SHP77 treated with DMSO at 0.1 percent for 48 hours (cell line): ENCODE results near the gene ALOX15.
A peak's percentile ranks its signal among the peaks of the same experiment; 100 is the strongest.
"Not testable (repeated sequence)": the region's sequence is repeated elsewhere in the genome, so short reads cannot be mapped to it uniquely, and the experiment has no call there.

Experiments used
- DNase-seq: peaks from one replicate; lab custom pipeline; 2025; lab: John Stamatoyannopoulos, UW

The ALOX15 gene

GRCh38 chr17:4617590-4618351 lies 23.7 kb downstream of the ALOX15 start:
- no peak for DNase-seq

GRCh38 chr17:4617090-4617489 lies 24.4 kb downstream of the ALOX15 start:
- DNase-seq: no peak

- no peak for DNase-seq
Observed at GRCh38 chr17:4616476-4616875, 25.0 kb downstream of the ALOX15 start.

- no peak for DNase-seq
Observed at GRCh38 chr17:4610656-4611055, 30.8 kb downstream of the ALOX15 start.

GRCh38 chr17:4610162-4610561 lies 31.3 kb downstream of the ALOX15 start:
- no peak for DNase-seq

- no peak for DNase-seq
Observed at GRCh38 chr17:4609761-4610160, 31.7 kb downstream of the ALOX15 start.

GRCh38 chr17:4607773-4608187 lies 33.7 kb downstream of the ALOX15 start:
- DNase-seq: no peak

- no peak for DNase-seq
Observed at GRCh38 chr17:4607261-4607741, 34.2 kb downstream of the ALOX15 start.

- DNase-seq: no peak
Observed at GRCh38 chr17:4605826-4606225, 35.7 kb downstream of the ALOX15 start.

GRCh38 chr17:4604736-4605135 lies 36.7 kb downstream of the ALOX15 start:
- not testable (repeated sequence) for DNase-seq

GRCh38 chr17:4604111-4604644 lies 37.3 kb downstream of the ALOX15 start:
- DNase-seq: peak; percentile 80

- no peak for DNase-seq
Observed at GRCh38 chr17:4602041-4602440, 39.4 kb downstream of the ALOX15 start.

GRCh38 chr17:4601326-4601725 lies 40.2 kb downstream of the ALOX15 start:
- DNase-seq: no peak

GRCh38 chr17:4600563-4600962 lies 40.9 kb downstream of the ALOX15 start:
- no peak for DNase-seq

- DNase-seq: peak; percentile 21
Observed at GRCh38 chr17:4599505-4600281, 41.8 kb downstream of the ALOX15 start.

GRCh38 chr17:4598776-4599504 lies 42.5 kb downstream of the ALOX15 start:
- DNase-seq: no peak

- no peak for DNase-seq
Observed at GRCh38 chr17:4597975-4598374, 43.5 kb downstream of the ALOX15 start.

GRCh38 chr17:4596636-4597380 lies 44.7 kb downstream of the ALOX15 start:
- DNase-seq: no peak

GRCh38 chr17:4595685-4596342 lies 45.7 kb downstream of the ALOX15 start:
- not testable (repeated sequence) for DNase-seq

GRCh38 chr17:4594931-4595684 lies 46.4 kb downstream of the ALOX15 start:
- DNase-seq: no peak
